WTC11 (cell line): ENCODE measurements around the gene FOXJ2. TPM values are rescaled to one million over a fixed set of nuclear protein-coding genes. Genes with fewer than 3 reads are reported as not detected.

Experiments
- ATAC-seq: fragments of 200-7000 bp; cut with Tn5 transposase; 2 replicates; pipeline ENCODE4 v1.10.0; 2021; ENCODE audit warnings: mild to moderate bottlenecking, moderate library complexity
- CTCF ChIA-PET: fragments of 300-600 bp; sonication (Branson Sonifier 250); formaldehyde crosslinking; loops from one replicate; lab custom pipeline; 2021; ENCODE audit warnings: antibody characterized with exemption; lab: Charles Lee
- POLR2A ChIA-PET: fragments of 350-600 bp; sonication (Branson Sonifier 250); formaldehyde crosslinking; loops from one replicate; lab custom pipeline; 2021; ENCODE audit warnings: antibody characterized with exemption; lab: Charles Lee
- DNase-seq: peaks from one replicate; pipeline ENCODE4 v3.0.0; 2021; ENCODE audit warnings: low spot score
- H3K27ac Mint-ChIP-seq: 2 replicates; pipeline ENCODE4 v1.8.0; 2021; ENCODE audit warnings: mixed read lengths
- H3K27me3 Mint-ChIP-seq: 2 replicates; pipeline ENCODE4 v1.8.0; 2021; ENCODE audit warnings: low read depth, mild to moderate bottlenecking, moderate library complexity, mixed read lengths
- H3K36me3 Mint-ChIP-seq: 2 replicates; pipeline ENCODE4 v1.8.0; 2021; ENCODE audit warnings: mixed read lengths
- H3K4me1 Mint-ChIP-seq: 2 replicates; pipeline ENCODE4 v1.8.0; 2022; ENCODE audit warnings: mixed read lengths
- H3K4me3 Mint-ChIP-seq: 2 replicates; pipeline ENCODE4 v1.8.0; 2021; ENCODE audit warnings: mild to moderate bottlenecking, moderate library complexity, mixed read lengths
- H3K9me3 Mint-ChIP-seq: 2 replicates; pipeline ENCODE4 v1.8.0; 2021; ENCODE audit warnings: mixed read lengths
- ATF6 ChIP-seq: sonication (generic); formaldehyde crosslinking; IDR thresholded peaks from 2 replicates; pipeline ENCODE4 v1.8.1; 2023; ENCODE audit warnings: mild to moderate bottlenecking, missing genetic modification reagents
- E2F4 ChIP-seq: sonication (generic); formaldehyde crosslinking; IDR thresholded peaks from 2 replicates; pipeline ENCODE4 v1.8.1; 2022; ENCODE audit warnings: low read depth, mild to moderate bottlenecking, moderate library complexity, missing genetic modification reagents, borderline replicate concordance
- EMX1 ChIP-seq: fragments of 250-450 bp; sonication (Bioruptor Pico); IDR thresholded peaks from 2 replicates; pipeline ENCODE4 v1.8.0; 2021; ENCODE audit warnings: mild to moderate bottlenecking
- FOXP4 ChIP-seq: sonication (generic); formaldehyde crosslinking; IDR thresholded peaks from 2 replicates; pipeline ENCODE4 v1.8.0; 2022; ENCODE audit warnings: mild to moderate bottlenecking, missing genetic modification reagents
- HMGXB4 ChIP-seq: sonication (generic); formaldehyde crosslinking; IDR thresholded peaks from 2 replicates; pipeline ENCODE4 v1.8.1; 2023; ENCODE audit warnings: mild to moderate bottlenecking, moderate library complexity, missing genetic modification reagents
- IRF1 ChIP-seq: sonication (generic); formaldehyde crosslinking; IDR thresholded peaks from 2 replicates; pipeline ENCODE4 v1.8.0; 2023; ENCODE audit warnings: missing genetic modification reagents
- JAZF1 ChIP-seq: fragments of 250-450 bp; sonication (Bioruptor Pico); IDR thresholded peaks from 2 replicates; pipeline ENCODE4 v1.9.0; 2021; ENCODE audit warnings: moderate library complexity, mild to moderate bottlenecking, inconsistent platforms
- NR1H2 ChIP-seq: sonication (generic); formaldehyde crosslinking; IDR thresholded peaks from 2 replicates; pipeline ENCODE4 v1.9.0; 2021; ENCODE audit warnings: mild to moderate bottlenecking, moderate library complexity, missing genetic modification reagents
- NR2C2 ChIP-seq: sonication (generic); formaldehyde crosslinking; IDR thresholded peaks from 2 replicates; pipeline ENCODE4 v1.8.0; 2022; ENCODE audit warnings: mild to moderate bottlenecking, missing genetic modification reagents
- USF1 ChIP-seq: sonication (generic); formaldehyde crosslinking; IDR thresholded peaks from 2 replicates; pipeline ENCODE4 v1.8.0; 2022; ENCODE audit warnings: mild to moderate bottlenecking, missing genetic modification reagents
- USF2 ChIP-seq: sonication (generic); formaldehyde crosslinking; IDR thresholded peaks from 2 replicates; pipeline ENCODE4 v1.8.1; 2023; ENCODE audit warnings: mild to moderate bottlenecking, missing genetic modification reagents, moderate library complexity
- ZNF281 ChIP-seq: sonication (generic); formaldehyde crosslinking; IDR thresholded peaks from 2 replicates; pipeline ENCODE4 v1.8.0; 2023; ENCODE audit warnings: mild to moderate bottlenecking, missing genetic modification reagents
- ZNF423 ChIP-seq: fragments of 250-450 bp; sonication (Bioruptor Pico); IDR thresholded peaks from 2 replicates; pipeline ENCODE4 v2.1.2; 2022; ENCODE audit warnings: mild to moderate bottlenecking, moderate library complexity
- ZNF512 ChIP-seq: sonication (generic); formaldehyde crosslinking; IDR thresholded peaks from 2 replicates; pipeline ENCODE4 v1.8.1; 2022; ENCODE audit warnings: missing genetic modification reagents, borderline replicate concordance
- total RNA-seq: library from RNA; stranded (reverse); gene quantifications from 3 replicates; pipeline ENCODE4 v1.2.3, GENCODE V29; 2021

Gene FOXJ2
- total RNA-seq, 1 experiment from 2014 or later: 12.7 TPM

- DNase-seq: no peak
- no peak for TF ChIP-seq NR1H2 (CRISPR knock-in tag)
- TF ChIP-seq FOXP4: no peak
- TF ChIP-seq E2F4 (CRISPR knock-in tag): no peak
- TF ChIP-seq USF2 (CRISPR knock-in tag): no peak
- no peak for TF ChIP-seq ZNF512 (CRISPR knock-in tag)
- TF ChIP-seq USF1 (CRISPR knock-in tag): no peak
- no peak for TF ChIP-seq NR2C2
- no peak for TF ChIP-seq ZNF423 (CRISPR knock-in tag)
- no peak for TF ChIP-seq IRF1 (CRISPR knock-in tag)
- no peak for TF ChIP-seq ZNF281 (CRISPR knock-in tag)
- no peak for TF ChIP-seq EMX1 (CRISPR knock-in tag)
- TF ChIP-seq ATF6 (CRISPR knock-in tag): no peak
- H3K9me3 Mint-ChIP-seq: no peaks in the 10 kb centered on the region
- H3K27me3 Mint-ChIP-seq: no peaks in the 10 kb centered on the region
- H3K4me3 Mint-ChIP-seq: no peak overlapping the region
- peaks cover 39% of the 10 kb centered on the region for H3K36me3 Mint-ChIP-seq
- no peak for ATAC-seq
- CTCF ChIA-PET: no interaction called here
- no peaks in the 10 kb centered on the region for H3K4me1 Mint-ChIP-seq
- POLR2A ChIA-PET: no interaction called here
- no peak overlapping the region for H3K27ac Mint-ChIP-seq
Measured at GRCh38 chr12:8089716-8090115, 57.2 kb downstream of the FOXJ2 start.

- Mint-ChIP-seq H3K27me3 (no peaks in the 10 kb centered on the region), H3K4me3 (no peak overlapping the region), H3K4me1 (no peaks in the 10 kb centered on the region), H3K27ac (no peak overlapping the region), H3K9me3 (no peaks in the 10 kb centered on the region), H3K36me3 (peaks cover 64% of the 10 kb centered on the region)
- ChIA-PET POLR2A (no interaction called here), CTCF (no interaction called here)
- DNase-seq (no peak), ATAC-seq (no peak)
- TF ChIP-seq HMGXB4 (no peak), JAZF1 (no peak)
Measured at GRCh38 chr12:8093291-8093690, 60.8 kb downstream of the FOXJ2 start.
